A673 (cell line): ENCODE data around the gene GSDMA. TPM values are rescaled to one million over a fixed set of nuclear protein-coding genes. Genes with fewer than 3 reads are reported as not detected.
A peak's percentile ranks its signal among the peaks of the same experiment; 100 is the strongest.

ENCODE experiments used
- BruUV-seq: library from RNA; stranded (reverse); fragments of 400-500 nt; replicated peaks from 2 replicates; lab custom pipeline; 2021; lab: Mats Ljungman, UMichigan
- CTCF ChIA-PET: fragments of 300-600 bp; sonication (Branson Sonifier 250); formaldehyde crosslinking; loops from one replicate; lab custom pipeline; 2022; ENCODE audit warnings: antibody characterized with exemption; lab: Charles Lee
- POLR2A ChIA-PET: fragments of 300-600 bp; sonication (Branson Sonifier 250); formaldehyde crosslinking; loops from one replicate; lab custom pipeline; 2022; ENCODE audit warnings: antibody characterized with exemption; ENCODE audit not compliant: low non-redundant PET; lab: Charles Lee
- DNase-seq: peaks from one replicate; pipeline ENCODE4 v3.0.0-alpha.2; 2015; ENCODE audit warnings: low spot score
- H3K27ac ChIP-seq: fragments of 200-600 bp; sonication (generic); 2 replicates; pipeline ENCODE4 v1.5.1; 2016; ENCODE audit warnings: mixed run types, low read depth, mild to moderate bottlenecking, mixed read lengths, antibody characterized with exemption, low read length; ENCODE audit not compliant: poor library complexity, severe bottlenecking
- H3K27me3 ChIP-seq: fragments of 200-600 bp; sonication (generic); replicated peaks from 2 replicates; pipeline ENCODE4 v1.6.1; 2017; ENCODE audit warnings: mixed run types, low read depth, mild to moderate bottlenecking, mixed read lengths, antibody characterized with exemption, low read length; ENCODE audit not compliant: insufficient read depth, poor library complexity
- H3K36me3 ChIP-seq: fragments of 200-600 bp; sonication (generic); 2 replicates; pipeline ENCODE4 v1.6.1; 2016; ENCODE audit warnings: mixed run types, mild to moderate bottlenecking, mixed read lengths, antibody characterized with exemption, low read length; ENCODE audit not compliant: insufficient read depth, poor library complexity, severe bottlenecking
- H3K4me1 ChIP-seq: fragments of 200-600 bp; sonication (generic); 2 replicates; pipeline ENCODE4 v1.6.1; 2017; ENCODE audit warnings: mixed run types, mild to moderate bottlenecking, mixed read lengths, antibody characterized with exemption, low read length; ENCODE audit not compliant: insufficient read depth, poor library complexity, severe bottlenecking
- H3K4me3 ChIP-seq: fragments of 200-600 bp; sonication (generic); 2 replicates; pipeline ENCODE4 v1.5.1; 2016; ENCODE audit warnings: low read depth, mixed run types, mild to moderate bottlenecking, mixed read lengths, low read length; ENCODE audit not compliant: poor library complexity, severe bottlenecking
- H3K9me3 ChIP-seq: fragments of 200-600 bp; sonication (generic); 2 replicates; pipeline ENCODE4 v1.6.1; 2016; ENCODE audit warnings: mixed run types, low read depth, mild to moderate bottlenecking, mixed read lengths, antibody characterized with exemption, low read length; ENCODE audit not compliant: poor library complexity, severe bottlenecking
- CTCF ChIP-seq: fragments of 300-800, 200-600 bp; sonication (generic); conservative IDR thresholded peaks from 2 replicates; pipeline ENCODE4 v1.5.1; 2017; ENCODE audit warnings: low read depth, mild to moderate bottlenecking, antibody characterized with exemption, low read length, moderate library complexity, mixed read lengths
- EZH2 ChIP-seq: fragments of 200-600 bp; sonication (generic); IDR thresholded peaks from 2 replicates; pipeline ENCODE4 v1.6.1; 2017; ENCODE audit warnings: borderline replicate concordance, low read depth, mild to moderate bottlenecking, mixed read lengths, antibody characterized with exemption, low read length; ENCODE audit not compliant: poor library complexity, severe bottlenecking
- intact Hi-C: fragments of 100-400 bp; cut with micrococcal nuclease; formaldehyde crosslinking; loops from one replicate; pipeline ENCODE4 v1.10.0; 2022; ENCODE audit not compliant: unreplicated experiment
- total RNA-seq: library from RNA; stranded (reverse); gene quantifications from 2 replicates; pipeline ENCODE4 v1.2.3, GENCODE V29; 2021

The GSDMA gene
- total RNA-seq, 1 experiment from 2014 or later: not detected

DNA sequence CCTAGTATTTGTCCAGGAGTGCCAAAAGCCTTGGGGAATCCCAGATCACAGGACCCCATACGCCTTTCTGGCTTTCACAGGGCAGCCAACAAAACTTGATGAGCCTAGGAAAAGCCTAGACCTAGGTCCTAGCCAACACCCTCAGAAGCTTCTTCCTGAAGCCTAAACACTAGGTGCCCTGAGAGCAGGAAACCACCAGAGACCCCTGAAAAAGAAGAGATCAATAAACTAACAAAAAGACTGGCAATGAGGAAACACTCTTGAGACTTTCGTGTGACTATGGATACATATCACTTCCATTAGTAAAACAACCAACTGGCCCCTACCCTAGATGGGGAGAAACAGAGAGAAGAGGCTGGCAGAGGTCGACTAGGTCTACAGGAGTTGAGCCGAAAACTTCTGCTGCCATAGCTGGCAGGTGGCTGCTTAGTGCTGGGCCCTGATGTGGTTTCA lies 36.6 kb upstream of the GSDMA start:
- no peaks in the 10 kb centered on the region for H3K4me1 ChIP-seq
- TF ChIP-seq EZH2 (no peak), CTCF (no peak)
- CTCF ChIA-PET: no interaction called here
- BruUV-seq: no TSS peak
- intact Hi-C loops: no loop called here
- no peak overlapping the region for H3K27ac ChIP-seq
- no peak for DNase-seq
- POLR2A ChIA-PET: no interaction called here
- peak overlapping the region; percentile 85 for H3K4me3 ChIP-seq
- no peaks in the 10 kb centered on the region for H3K36me3 ChIP-seq
- H3K9me3 ChIP-seq: no peaks in the 10 kb centered on the region
- no peaks in the 10 kb centered on the region for H3K27me3 ChIP-seq

DNA sequence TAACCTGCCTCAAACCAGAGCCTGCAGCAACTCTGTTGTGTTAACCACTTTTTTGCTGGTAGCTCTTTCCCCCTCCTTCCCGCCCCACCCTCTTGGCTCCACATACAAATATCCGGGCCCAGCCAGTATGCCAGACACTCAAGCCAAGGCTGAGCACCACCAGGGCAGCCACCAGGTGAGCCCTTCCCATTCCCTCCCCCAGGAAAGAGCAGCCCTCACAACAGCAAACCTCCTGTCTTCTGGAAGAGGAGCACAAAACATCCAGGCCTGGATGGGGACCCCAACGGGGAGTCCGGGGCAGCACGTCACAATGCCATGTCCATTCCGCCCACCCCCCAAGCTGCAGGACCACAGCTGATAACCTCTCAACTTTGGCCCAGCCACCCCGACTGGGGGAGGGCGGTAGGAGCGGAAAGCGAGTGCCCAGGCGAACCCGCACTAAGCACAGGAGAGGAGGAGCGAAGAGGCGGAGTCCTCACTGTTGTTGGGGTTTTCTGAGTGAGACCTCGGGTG lies 36.2 kb upstream of the GSDMA start:
- intact Hi-C loops: no loop called here
- BruUV-seq: no TSS peak
- TF ChIP-seq CTCF (no peak), EZH2 (no peak)

DNA sequence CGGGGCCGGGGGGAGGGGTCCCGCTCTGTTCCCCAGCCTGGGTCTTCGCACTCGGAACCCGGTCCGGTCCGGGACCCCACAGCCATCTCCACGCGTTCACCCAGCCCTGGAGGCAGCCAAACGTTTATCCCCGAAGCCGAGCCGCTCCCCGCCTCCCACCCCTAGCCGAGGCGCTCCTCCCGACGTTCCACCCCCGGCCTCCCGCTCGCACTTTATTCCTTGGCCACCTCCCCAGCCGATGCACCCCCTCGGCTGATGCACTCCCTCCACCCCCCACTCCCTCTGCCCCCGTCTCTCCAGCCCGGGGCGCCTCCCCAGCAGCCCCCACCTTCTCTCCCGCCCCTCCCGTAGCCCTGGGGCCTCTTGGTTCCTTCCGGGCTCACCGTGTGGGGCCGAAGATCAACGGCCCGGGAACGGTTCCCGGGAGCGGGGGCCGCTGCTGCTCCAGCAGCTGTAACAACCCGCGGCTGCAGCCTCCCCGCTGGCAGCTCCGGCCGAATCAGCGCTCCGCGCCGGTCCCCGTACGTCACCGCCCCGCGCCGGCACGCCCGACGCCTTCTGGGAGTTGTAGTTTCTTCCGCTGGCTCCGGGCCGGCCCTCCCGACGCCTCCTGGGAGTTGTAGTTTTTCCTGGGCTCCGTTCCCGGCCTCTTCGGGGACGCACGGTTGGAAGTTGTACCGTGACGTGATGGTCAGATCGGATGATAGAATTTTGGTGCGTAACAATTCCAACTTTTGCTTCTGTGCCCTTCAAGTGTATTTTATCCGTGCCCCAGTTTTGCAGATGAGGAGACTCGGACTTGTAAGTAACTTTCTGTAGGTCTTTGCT lies 35.5 kb upstream of the GSDMA start, which contains the start of the genes LRRC3C and ORMDL3:
Gene LRRC3C (plus strand): TSS at position 632 of the 828 bp plus-strand sequence. CDS start 13,792 bp downstream, outside the sequence.
Gene ORMDL3 (minus strand): TSS at position 501 of the 828 bp plus-strand sequence. CDS start 3,398 bp downstream, outside the sequence.
- no TSS peak for BruUV-seq
- Histone ChIP-seq H3K4me3 (peak within 1 kb of the TSS; percentile 85), H3K36me3 (no peaks in the 10 kb centered on the region), H3K9me3 (no peaks in the 10 kb centered on the region), H3K4me1 (no peaks in the 10 kb centered on the region), H3K27ac (peak within 1 kb of the TSS; percentile 80), H3K27me3 (no peaks in the 10 kb centered on the region)
- TF ChIP-seq CTCF (no peak), EZH2 (no peak)
- intact Hi-C loops: no loop called here
- DNase-seq: peak; percentile 85
- ChIA-PET POLR2A (no interaction called here), CTCF (no interaction called here)

More for the DNA sequence above, 36.2 kb upstream of the GSDMA start:
- H3K36me3 ChIP-seq: no peaks in the 10 kb centered on the region
- peak overlapping the region; percentile 85 for H3K4me3 ChIP-seq
- peak overlapping the region; percentile 80 for H3K27ac ChIP-seq
- CTCF ChIA-PET: no interaction called here
- POLR2A ChIA-PET: no interaction called here
- no peaks in the 10 kb centered on the region for H3K9me3 ChIP-seq
- no peaks in the 10 kb centered on the region for H3K4me1 ChIP-seq
- DNase-seq: no peak
- no peaks in the 10 kb centered on the region for H3K27me3 ChIP-seq
